Neural crest cell (in vitro differentiated cells): Measurements from ENCODE around the gene ZFAND6. TPM values are rescaled to one million over a fixed set of nuclear protein-coding genes. Genes with fewer than 3 reads are reported as not detected.

ENCODE experiments used
- DNase-seq: peaks from one replicate; pipeline ENCODE4 v3.0.0; 2021; ENCODE audit warnings: low read depth, mixed read lengths, low spot score
- H3K27ac Mint-ChIP-seq: one replicate; pipeline ENCODE4 v1.8.0; 2021; ENCODE audit warnings: mild to moderate bottlenecking, mixed read lengths; ENCODE audit not compliant: unreplicated experiment
- H3K27me3 Mint-ChIP-seq: 2 replicates; pipeline ENCODE4 v1.8.0; 2021; ENCODE audit warnings: low read depth, mild to moderate bottlenecking, mixed read lengths
- H3K36me3 Mint-ChIP-seq: 2 replicates; pipeline ENCODE4 v1.8.0; 2021; ENCODE audit warnings: low read depth, mild to moderate bottlenecking, mixed read lengths
- H3K4me1 Mint-ChIP-seq: 2 replicates; pipeline ENCODE4 v1.8.0; 2021; ENCODE audit warnings: mixed read lengths
- H3K4me3 Mint-ChIP-seq: one replicate; pipeline ENCODE4 v1.8.0; 2021; ENCODE audit warnings: mild to moderate bottlenecking, mixed read lengths
- H3K9me3 Mint-ChIP-seq: 2 replicates; pipeline ENCODE4 v1.8.0; 2021; ENCODE audit warnings: mixed read lengths
- CTCF ChIP-seq: fragments of 200-600 bp; sonication (generic); conservative IDR thresholded peaks from 2 replicates; pipeline ENCODE4 v1.5.0; 2021; ENCODE audit warnings: antibody characterized with exemption, mild to moderate bottlenecking
- total RNA-seq: library from RNA; stranded (reverse); gene quantifications from 2 replicates; pipeline ENCODE4 v1.2.1, GENCODE V29; 2021

ZFAND6 gene
- total RNA-seq, 1 donor from 2014 or later = 50.6 TPM

GRCh38 chr15:80167936-80168335, 108.5 kb downstream of the ZFAND6 start:
- Mint-ChIP-seq H3K4me3 (no peak overlapping the region), H3K36me3 (peaks cover 7% of the 10 kb centered on the region), H3K4me1 (no peaks in the 10 kb centered on the region), H3K9me3 (no peaks in the 10 kb centered on the region), H3K27ac (no peak overlapping the region), H3K27me3 (no peaks in the 10 kb centered on the region)
- DNase-seq = no peak
- TF ChIP-seq CTCF = no peak

GRCh38 chr15:80168421-80168820, 108.9 kb downstream of the ZFAND6 start:
- Mint-ChIP-seq H3K4me1 (peaks cover under 1% of the 10 kb centered on the region), H3K27me3 (no peaks in the 10 kb centered on the region), H3K4me3 (no peak overlapping the region), H3K9me3 (no peaks in the 10 kb centered on the region), H3K36me3 (peaks cover 7% of the 10 kb centered on the region), H3K27ac (no peak overlapping the region)
- no peak for TF ChIP-seq CTCF
- no peak for DNase-seq

- H3K27ac Mint-ChIP-seq = no peak overlapping the region
- no peaks in the 10 kb centered on the region for H3K9me3 Mint-ChIP-seq
- no peak for TF ChIP-seq CTCF
- H3K36me3 Mint-ChIP-seq = no peaks in the 10 kb centered on the region
- no peaks in the 10 kb centered on the region for H3K27me3 Mint-ChIP-seq
- peaks cover 15% of the 10 kb centered on the region for H3K4me1 Mint-ChIP-seq
- no peak overlapping the region for H3K4me3 Mint-ChIP-seq
- no peak for DNase-seq
Measured at GRCh38 chr15:80169768-80170357, 110.4 kb downstream of the ZFAND6 start.

GRCh38 chr15:80170596-80170995, 111.1 kb downstream of the ZFAND6 start:
- TF ChIP-seq CTCF = no peak
- H3K27ac Mint-ChIP-seq = no peak overlapping the region
- H3K9me3 Mint-ChIP-seq = no peaks in the 10 kb centered on the region
- no peak overlapping the region for H3K4me3 Mint-ChIP-seq
- DNase-seq = no peak
- H3K4me1 Mint-ChIP-seq = peaks cover 15% of the 10 kb centered on the region
- H3K27me3 Mint-ChIP-seq = no peaks in the 10 kb centered on the region
- no peaks in the 10 kb centered on the region for H3K36me3 Mint-ChIP-seq

GRCh38 chr15:80171787-80172186, 112.3 kb downstream of the ZFAND6 start:
- no peaks in the 10 kb centered on the region for H3K27me3 Mint-ChIP-seq
- H3K4me3 Mint-ChIP-seq = no peak overlapping the region
- TF ChIP-seq CTCF = no peak
- H3K4me1 Mint-ChIP-seq = peaks cover 15% of the 10 kb centered on the region
- no peaks in the 10 kb centered on the region for H3K9me3 Mint-ChIP-seq
- H3K36me3 Mint-ChIP-seq = peaks cover 2% of the 10 kb centered on the region
- H3K27ac Mint-ChIP-seq = no peak overlapping the region
- no peak for DNase-seq
